Ecto neural progenitor cell (in vitro differentiated cells): Measurements from ENCODE around the gene HIVEP2.
A peak's percentile ranks its signal among the peaks of the same experiment; 100 is the strongest.
"Not testable (repeated sequence)": the region's sequence is repeated elsewhere in the genome, so short reads cannot be mapped to it uniquely, and the experiment has no call there.

Experiments used
- DNase-seq: peaks from one replicate; pipeline ENCODE4 v3.0.0-alpha.2; 2018; ENCODE audit warnings: low spot score

Gene HIVEP2, protein sequence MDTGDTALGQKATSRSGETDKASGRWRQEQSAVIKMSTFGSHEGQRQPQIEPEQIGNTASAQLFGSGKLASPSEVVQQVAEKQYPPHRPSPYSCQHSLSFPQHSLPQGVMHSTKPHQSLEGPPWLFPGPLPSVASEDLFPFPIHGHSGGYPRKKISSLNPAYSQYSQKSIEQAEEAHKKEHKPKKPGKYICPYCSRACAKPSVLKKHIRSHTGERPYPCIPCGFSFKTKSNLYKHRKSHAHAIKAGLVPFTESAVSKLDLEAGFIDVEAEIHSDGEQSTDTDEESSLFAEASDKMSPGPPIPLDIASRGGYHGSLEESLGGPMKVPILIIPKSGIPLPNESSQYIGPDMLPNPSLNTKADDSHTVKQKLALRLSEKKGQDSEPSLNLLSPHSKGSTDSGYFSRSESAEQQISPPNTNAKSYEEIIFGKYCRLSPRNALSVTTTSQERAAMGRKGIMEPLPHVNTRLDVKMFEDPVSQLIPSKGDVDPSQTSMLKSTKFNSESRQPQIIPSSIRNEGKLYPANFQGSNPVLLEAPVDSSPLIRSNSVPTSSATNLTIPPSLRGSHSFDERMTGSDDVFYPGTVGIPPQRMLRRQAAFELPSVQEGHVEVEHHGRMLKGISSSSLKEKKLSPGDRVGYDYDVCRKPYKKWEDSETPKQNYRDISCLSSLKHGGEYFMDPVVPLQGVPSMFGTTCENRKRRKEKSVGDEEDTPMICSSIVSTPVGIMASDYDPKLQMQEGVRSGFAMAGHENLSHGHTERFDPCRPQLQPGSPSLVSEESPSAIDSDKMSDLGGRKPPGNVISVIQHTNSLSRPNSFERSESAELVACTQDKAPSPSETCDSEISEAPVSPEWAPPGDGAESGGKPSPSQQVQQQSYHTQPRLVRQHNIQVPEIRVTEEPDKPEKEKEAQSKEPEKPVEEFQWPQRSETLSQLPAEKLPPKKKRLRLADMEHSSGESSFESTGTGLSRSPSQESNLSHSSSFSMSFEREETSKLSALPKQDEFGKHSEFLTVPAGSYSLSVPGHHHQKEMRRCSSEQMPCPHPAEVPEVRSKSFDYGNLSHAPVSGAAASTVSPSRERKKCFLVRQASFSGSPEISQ (N-terminal part only)

GRCh38 chr6:142945049-142945445 lies at the start of gene HIVEP2:
Gene HIVEP2 (minus strand): TSS chr6:142945176. CDS start chr6:142774738, 170,438 bp downstream.
- DNase-seq: peak; percentile 85

- no peak for DNase-seq
Observed at GRCh38 chr6:142993977-142994376, 49.0 kb upstream of the HIVEP2 start.

DNA sequence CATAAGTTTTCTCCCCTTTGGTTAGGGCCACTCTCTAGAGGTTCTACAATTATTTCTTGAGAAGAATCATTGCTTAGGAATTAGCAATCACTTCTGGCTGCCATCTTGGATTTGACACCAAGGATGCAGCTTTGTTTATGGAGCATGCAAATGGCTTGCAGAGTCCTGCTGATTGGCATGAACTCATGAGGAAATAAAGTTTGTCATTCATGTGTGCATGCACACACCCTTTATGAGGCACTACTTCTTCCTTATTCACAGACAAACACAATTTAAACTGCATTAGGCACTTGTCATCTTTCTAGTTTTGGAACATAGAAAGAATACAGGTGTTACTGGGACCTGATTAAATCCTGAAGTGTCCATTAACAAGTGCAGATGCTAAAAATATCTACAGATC lies 42.5 kb upstream of the HIVEP2 start:
- no peak for DNase-seq

GRCh38 chr6:142985281-142985680 lies 40.3 kb upstream of the HIVEP2 start:
- no peak for DNase-seq

DNA sequence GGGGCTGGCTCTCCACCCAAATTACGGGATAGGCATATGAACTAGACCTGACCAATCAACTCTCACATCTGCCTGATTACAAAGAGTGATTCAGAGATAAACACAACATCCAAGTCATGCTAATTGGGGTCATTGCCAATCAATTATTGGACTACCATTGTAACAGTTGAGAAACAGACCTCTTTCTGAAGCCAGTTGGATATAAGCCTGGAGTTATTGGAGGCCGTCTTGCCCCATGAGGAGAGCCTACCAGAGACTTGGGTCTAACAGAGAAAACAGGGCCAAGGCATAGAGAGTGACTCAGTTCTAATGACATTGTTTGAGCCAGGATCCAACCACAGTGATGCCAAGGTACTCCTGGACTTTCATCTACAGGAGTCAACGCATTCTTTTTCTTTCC lies 39.4 kb upstream of the HIVEP2 start:
- DNase-seq: no peak

DNA sequence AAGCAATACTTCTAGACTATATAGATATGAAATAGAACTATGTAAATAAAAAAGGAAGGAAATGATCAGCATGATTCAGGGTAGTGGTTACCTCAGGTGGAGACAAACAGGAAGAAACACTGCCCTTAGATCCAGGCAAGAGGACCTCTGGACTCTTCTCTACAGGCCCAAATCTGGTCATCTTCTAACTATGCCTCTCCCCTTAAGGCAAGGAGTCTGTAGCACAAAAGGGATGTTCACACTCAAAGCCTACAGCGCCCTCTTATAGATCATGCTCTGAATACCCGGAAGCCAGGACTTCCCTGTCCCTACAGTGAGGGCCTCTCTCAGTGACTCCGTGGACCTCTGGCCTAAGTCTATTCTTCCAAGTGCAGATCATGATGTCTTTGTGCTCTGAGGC lies 30.4 kb upstream of the HIVEP2 start:
- DNase-seq: no peak

DNA sequence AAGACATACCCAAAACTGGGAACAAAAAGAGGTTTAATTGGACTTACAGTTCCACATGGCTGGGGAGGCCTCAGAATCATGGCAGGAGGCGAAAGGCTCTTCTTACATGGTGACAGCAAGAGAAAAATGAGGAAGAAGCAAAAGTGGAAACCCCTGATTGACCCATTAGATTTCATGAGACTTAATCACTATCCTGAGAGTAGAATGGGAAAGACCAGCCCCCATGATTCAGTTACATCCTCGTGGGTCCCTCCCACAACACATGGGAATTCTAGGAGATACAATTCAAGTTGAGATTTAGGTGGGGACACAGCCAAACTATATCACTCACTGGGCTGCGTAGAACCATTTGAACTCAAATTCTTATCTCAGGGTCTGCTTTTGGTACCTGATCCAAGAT lies 26.0 kb upstream of the HIVEP2 start:
- not testable (repeated sequence) for DNase-seq

DNA sequence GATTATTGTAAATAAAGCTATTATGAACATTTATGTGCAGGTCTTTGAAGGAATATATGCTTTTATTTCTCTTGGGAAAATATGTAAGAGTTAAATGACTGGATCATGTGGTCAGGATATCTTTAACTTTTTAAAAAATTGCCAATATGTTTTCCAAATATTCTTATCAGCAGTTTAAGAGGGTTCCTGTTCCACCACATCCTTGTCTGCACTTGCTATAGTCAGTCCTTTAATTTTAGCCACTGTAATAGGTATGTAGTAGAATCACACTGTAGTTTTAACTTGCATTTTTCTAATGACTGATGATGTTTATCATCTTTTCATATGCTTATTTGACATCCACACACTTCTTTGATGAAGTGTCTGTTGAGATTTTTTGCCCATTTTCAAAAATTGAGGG lies 23.6 kb upstream of the HIVEP2 start:
- no peak for DNase-seq

DNA sequence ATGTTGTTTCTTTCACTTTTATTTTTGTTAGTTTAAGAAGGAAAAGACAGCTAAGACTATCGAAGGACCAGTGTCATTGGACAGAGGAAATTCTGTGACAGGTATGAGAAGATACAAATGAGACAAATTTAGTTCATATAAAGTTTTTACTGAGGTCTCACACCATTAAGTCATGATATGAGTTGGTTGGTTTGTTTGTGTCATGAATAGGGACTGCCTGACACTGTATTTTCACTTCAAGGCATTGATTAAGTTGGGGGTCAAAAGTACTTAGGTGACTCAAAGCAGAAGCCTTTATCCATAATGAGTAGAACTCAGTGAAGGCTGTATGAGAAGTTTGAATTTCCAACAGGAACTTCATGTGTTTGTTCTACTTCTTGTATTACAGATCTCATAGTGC lies 21.3 kb upstream of the HIVEP2 start:
- DNase-seq: no peak

DNA sequence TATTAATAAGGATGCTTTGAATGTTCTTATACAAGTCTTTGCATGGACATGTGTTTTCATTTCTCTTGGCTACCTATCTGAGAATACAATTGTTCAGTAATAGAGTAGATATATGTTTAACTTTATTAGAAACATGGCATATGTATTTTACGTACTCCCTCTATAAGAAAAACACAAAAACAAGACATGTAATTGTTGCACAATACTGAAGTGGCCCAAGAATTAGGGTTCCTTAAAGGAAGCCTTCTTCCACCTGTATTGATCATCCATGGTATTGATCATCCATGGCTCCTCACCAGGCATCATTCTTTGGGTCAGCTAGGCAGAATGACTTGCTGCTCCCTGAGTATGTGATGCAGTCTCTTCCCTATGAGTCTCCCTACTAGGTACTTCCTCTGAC lies 20.2 kb upstream of the HIVEP2 start:
- DNase-seq: no peak

DNA sequence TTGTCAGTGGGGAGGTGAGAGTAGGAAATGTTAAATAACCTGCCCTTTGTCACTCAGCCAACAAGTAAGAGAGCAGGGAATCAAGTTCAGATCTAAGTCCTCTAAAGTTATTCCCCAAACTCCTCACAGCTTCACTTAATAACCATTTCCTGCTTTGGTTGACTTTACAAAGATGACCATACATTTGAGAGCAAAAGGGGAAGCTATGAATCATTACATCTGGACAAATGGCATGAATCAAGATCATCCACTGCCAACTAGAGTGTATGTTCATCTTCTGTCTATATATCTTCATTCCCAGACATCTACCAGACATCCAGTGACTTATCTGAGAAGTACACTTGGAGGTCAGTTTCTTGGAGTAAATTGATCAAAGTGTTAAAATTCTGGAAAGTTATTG lies 15.1 kb upstream of the HIVEP2 start:
- no peak for DNase-seq

DNA sequence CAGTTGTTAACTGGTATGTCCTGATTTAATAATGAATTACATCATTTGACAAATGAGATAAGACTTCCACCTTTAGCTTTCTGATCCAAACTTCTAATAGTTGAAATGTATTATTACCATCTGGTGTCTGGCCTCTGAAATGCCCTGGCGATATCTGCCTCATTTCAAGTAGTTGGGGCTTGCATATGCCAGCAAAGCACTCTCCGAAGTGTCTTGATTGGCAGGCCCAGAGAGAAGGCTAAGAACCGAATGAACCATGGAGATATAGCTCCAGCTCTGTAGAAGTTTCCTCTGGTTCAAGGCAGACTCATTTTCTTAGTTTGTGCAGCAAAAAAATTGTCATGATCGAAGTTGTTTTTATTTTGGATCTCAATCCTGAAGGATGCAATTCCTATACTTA lies 13.4 kb upstream of the HIVEP2 start:
- DNase-seq: no peak

DNA sequence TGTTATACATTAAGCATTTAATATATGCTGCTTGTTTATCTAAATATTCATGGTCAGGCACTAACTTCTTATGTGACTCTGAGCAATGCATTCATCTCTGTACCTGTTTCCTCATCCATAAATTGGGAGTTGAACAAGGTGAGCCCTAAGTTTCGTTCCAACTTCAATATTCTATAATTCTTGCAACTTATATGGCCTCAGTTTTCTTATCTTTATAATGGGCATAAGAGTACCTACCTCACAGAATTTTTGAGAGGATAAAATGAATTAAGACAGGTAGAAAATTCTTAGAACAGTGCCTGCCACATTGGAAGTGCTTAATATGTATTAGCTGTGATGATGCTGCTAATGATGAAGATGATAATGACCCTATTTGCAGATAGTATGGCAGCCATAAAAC lies 11.8 kb upstream of the HIVEP2 start:
- DNase-seq: no peak

DNA sequence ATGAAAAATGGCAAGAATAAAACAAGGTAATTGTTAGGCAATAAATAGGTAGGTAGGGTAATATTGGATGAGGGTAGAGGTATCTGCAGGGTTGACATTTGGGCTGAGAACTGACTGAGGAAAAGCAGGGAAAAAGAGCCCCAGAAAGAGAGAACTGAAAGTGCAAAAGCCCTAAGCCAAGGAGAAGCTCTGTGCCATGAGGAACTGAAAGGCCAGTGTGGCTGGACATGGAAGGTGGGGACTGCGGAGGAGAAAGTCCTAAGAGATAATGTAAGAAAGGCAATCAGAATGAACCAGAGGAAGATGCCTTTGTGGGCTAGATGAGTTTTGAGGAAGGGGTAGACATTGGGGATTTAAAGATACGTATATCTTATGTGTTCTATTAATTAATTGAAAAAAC lies 9.9 kb upstream of the HIVEP2 start:
- no peak for DNase-seq

DNA sequence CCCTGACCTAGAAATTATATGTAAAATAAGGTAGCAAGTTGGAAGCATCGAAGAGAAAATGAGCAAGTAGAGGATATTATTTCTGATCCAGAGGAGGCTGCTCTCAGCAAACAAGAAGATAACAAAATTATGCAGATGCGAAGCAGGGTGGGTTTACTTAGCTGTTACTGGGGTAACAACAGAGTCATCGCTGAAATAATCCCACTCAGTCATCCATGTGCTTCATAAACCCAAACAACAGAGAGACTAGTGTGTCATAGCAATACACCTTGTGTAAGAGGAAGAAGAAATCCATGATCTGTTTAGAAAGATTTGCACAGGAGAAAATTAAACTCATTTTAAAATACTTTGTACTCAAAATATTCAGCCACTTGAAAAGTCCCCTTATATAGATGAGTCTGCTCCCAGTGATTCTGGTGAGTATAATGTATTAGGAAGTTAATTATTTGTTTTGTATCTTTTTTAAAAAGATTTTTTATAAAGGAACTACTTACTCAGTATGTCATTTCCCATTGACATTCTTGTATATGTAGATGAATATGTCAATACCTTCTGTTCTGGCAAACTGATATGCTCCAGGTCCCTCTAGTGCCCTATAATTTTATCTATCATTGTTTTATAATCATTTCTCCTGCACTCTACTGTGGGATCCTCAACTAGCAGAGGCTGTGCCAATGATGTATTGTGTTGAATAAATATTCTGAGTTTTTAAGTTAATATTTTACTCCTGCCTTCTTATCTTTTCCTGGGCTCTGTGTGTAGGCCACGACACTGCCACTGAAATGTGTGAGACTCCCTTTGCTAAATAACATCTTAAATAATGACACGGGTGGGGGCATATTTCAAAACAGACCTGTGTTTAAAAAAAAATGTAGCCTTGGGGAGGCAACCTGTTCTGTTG lies 8.6 kb upstream of the HIVEP2 start:
- DNase-seq: no peak

DNA sequence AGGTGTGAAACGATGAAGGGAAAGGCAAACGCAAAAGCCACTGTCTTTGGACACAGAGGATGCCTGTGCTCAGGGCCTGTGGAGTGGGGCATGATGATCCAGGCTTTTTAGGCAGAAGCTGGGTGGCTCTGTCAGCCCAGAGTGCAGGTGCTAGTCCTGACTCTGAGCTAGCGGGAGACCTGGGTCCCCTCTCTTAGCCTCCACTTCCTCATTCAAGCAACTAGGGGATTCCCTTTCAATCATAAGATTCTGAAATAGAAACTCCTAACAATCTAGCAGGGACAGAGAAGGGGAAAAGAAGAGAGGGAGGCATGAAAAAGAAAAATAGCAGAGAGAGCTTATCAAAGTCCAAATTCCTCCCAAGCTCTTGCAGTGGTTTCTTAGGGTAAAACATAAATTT lies 7.6 kb upstream of the HIVEP2 start:
- no peak for DNase-seq

- no peak for DNase-seq
Observed at GRCh38 chr6:142950291-142950690, 5.3 kb upstream of the HIVEP2 start.

- DNase-seq: no peak
Observed at GRCh38 chr6:142947714-142948480, 2.9 kb upstream of the HIVEP2 start.

DNA sequence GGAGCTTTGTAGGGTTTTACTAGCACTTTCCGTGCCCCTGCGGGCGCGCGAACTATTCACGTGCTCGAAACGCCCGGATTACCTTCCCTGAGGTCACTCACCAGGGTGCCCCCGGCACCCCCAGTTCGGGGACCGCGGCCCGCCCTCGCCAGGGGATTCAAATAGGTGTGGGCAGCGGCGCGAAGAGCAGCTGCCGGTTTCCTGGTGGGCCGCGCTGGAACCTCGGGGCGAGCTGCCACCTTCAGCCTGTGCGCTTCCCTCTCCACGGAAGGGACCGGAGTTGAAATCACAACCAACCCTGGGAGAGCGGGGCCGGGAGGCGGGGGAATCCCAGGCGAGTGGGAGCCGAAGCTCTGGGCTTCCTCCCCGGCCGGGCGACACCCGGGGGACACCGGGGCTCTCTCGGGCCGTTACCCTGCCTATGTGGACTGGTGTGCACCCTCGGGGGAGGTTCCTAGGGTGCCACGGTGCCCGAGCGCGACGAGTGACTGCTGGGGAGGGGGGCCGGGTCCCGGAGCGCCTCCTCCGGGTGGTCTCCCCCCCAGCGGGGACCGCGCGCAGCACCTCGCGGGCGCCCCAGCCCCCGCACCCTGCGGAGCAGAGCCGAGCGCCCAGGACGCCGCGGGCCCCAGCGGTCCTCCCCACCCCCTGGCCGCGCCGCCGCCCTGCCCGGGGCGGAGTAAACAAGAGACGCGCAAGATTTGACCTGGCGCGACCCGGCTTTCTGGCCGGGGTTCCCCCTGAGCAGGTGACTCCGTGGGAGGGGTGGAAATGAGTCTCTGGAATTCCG lies 2.1 kb upstream of the HIVEP2 start:
- peak; percentile 74 for DNase-seq
